ENCODE measurements around the gene SYT8. TPM values are rescaled to one million over a fixed set of nuclear protein-coding genes. Genes with fewer than 3 reads are reported as not detected.

The SYT8 gene
- total RNA-seq, 1 donor from 2014 or later = 7.3 TPM

DNA sequence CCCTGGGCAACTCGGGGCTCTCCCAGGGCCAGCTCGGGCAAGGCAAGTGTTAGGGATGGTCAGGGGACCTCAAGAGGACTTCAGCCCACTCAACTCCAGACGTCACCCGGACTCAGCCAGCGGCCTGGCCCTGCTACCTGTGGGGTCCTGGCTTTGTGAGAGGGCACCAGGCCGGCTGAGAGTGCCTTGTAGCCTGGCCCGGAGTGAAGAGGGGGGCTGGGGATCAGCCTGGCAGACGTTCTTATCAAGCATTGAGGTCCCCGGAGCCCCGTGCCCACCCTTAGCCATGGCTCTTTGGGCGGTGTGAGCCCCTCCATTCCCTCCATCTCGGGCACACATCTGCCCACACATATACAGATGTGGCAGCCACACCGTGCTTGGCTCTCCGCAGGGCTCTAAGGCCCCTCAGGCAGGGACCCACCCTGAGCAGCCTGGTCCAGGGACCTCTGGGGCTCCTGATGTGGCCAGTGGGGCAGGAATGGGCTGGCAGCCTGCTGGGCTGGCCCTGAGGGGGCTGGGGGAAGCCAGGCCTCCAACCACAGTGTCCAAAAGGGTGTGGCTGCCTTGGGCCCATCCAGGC is 33.4 kb downstream of the SYT8 start:
- Mint-ChIP-seq H3K4me3 (ENCODE audit: unreplicated experiment) (no peak overlapping the region), H3K36me3 (ENCODE audit: low read depth) (no peaks in the 10 kb centered on the region), H3K27me3 (ENCODE audit: low read depth) (no peaks in the 10 kb centered on the region), H3K4me1 (ENCODE audit: low read depth) (peaks cover 34% of the 10 kb centered on the region), H3K9me3 (ENCODE audit: low read depth) (no peaks in the 10 kb centered on the region), H3K27ac (ENCODE audit: unreplicated experiment) (no peak overlapping the region)
- no peak for TF ChIP-seq CTCF (IDR thresholded peaks at IDR 0.05)
- no peak for DNase-seq (ENCODE audit: low spot score)

DNA sequence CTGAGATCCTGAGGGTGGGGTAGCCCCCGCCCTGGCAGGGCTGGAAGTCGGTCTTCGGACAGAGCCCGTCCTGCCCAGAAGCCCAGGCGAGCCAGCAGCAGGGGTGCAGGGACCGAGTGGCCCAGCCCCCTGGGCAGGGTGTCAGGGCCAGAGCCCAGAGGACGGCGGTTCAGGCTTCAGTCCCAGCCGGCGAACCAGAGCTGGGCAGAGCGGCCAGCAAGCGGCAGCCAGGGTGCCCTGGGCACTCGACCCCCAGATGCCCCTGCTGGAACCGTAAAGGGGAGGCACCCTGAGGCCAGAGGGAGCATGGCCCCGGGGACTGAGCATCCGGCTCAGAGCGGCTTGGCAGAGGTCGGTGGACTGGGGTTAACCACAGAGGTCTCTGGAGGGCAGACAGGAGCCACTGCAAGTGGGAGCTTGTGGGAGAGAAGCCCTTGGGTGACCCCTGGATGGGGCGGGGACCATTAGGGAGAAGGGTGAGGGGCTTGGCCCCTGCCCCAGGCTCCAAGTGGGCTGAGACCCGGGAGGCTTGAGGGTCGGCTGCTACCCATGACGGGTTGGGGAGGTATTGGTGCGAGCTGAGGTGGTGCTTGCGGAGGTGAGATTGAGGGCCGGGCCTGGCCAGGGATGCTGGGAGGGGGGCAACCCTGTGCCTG is 34.0 kb downstream of the SYT8 start:
- DNase-seq (ENCODE audit: low spot score) = no peak
- Mint-ChIP-seq H3K9me3 (ENCODE audit: low read depth) (no peaks in the 10 kb centered on the region), H3K36me3 (ENCODE audit: low read depth) (no peaks in the 10 kb centered on the region), H3K27me3 (ENCODE audit: low read depth) (no peaks in the 10 kb centered on the region), H3K4me1 (ENCODE audit: low read depth) (peaks cover 40% of the 10 kb centered on the region), H3K27ac (ENCODE audit: unreplicated experiment) (no peak overlapping the region), H3K4me3 (ENCODE audit: unreplicated experiment) (no peak overlapping the region)
- TF ChIP-seq CTCF (IDR thresholded peaks at IDR 0.05) = no peak

DNA sequence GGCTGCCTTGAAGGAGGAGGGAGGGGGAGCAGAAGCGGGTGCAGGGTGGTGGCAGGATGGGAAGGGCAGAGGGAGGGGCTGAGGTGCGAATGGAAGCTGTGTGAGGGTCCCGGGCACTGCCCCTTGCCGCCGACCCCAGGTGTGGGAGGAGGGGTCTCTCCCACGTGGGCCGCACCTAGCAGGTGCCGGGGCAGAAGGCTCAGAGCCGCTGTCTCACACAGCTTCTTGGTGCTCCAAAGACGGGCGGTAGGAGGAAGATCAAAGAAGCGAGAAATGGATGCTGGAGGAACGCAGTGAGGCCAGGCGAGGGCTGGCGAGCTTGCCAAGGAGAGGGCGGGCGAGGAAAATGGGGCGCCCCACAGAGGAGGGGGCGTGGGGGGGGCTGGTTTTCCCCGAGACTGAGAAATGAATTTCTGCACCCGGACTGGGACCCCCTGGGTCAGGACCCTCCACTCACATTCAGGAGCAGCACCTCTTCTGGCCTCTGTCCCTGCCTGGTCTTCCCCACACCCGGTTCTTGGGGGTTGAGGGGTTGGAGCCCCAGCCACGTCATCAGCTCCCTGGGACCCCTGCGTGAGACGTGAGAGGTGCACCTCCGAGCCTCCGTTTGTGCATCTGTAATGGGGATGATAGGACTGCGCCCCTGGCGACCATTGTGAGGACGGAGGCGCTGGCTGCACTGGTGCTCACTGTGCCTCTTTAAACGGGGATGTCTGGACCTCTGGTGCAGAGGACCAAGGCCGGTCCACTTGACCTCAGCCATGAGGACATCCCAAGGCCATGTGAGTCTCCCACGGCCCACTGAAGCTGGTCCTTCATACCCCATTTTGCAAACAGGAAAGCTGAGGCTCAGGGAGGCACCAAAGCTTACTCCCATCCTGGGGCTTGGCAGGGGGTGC is 34.9 kb downstream of the SYT8 start:
- H3K9me3 Mint-ChIP-seq (ENCODE audit: low read depth) = no peaks in the 10 kb centered on the region
- no peak for DNase-seq (ENCODE audit: low spot score)
- H3K4me1 Mint-ChIP-seq (ENCODE audit: low read depth) = peaks cover 40% of the 10 kb centered on the region
- no peak overlapping the region for H3K4me3 Mint-ChIP-seq (ENCODE audit: unreplicated experiment)
- H3K27me3 Mint-ChIP-seq (ENCODE audit: low read depth) = no peaks in the 10 kb centered on the region
- H3K27ac Mint-ChIP-seq (ENCODE audit: unreplicated experiment) = no peak overlapping the region
- no peak for TF ChIP-seq CTCF (IDR thresholded peaks at IDR 0.05)
- H3K36me3 Mint-ChIP-seq (ENCODE audit: low read depth) = no peaks in the 10 kb centered on the region

GRCh38 chr11:1870326-1870696 is 35.5 kb downstream of the SYT8 start:
- H3K36me3 Mint-ChIP-seq (ENCODE audit: low read depth) = no peaks in the 10 kb centered on the region
- H3K27ac Mint-ChIP-seq (ENCODE audit: unreplicated experiment) = no peak overlapping the region
- H3K4me3 Mint-ChIP-seq (ENCODE audit: unreplicated experiment) = no peak overlapping the region
- H3K4me1 Mint-ChIP-seq (ENCODE audit: low read depth) = peaks cover 42% of the 10 kb centered on the region
- no peak for DNase-seq (ENCODE audit: low spot score)
- no peaks in the 10 kb centered on the region for H3K9me3 Mint-ChIP-seq (ENCODE audit: low read depth)
- TF ChIP-seq CTCF (IDR thresholded peaks at IDR 0.05) = no peak
- no peaks in the 10 kb centered on the region for H3K27me3 Mint-ChIP-seq (ENCODE audit: low read depth)

DNA sequence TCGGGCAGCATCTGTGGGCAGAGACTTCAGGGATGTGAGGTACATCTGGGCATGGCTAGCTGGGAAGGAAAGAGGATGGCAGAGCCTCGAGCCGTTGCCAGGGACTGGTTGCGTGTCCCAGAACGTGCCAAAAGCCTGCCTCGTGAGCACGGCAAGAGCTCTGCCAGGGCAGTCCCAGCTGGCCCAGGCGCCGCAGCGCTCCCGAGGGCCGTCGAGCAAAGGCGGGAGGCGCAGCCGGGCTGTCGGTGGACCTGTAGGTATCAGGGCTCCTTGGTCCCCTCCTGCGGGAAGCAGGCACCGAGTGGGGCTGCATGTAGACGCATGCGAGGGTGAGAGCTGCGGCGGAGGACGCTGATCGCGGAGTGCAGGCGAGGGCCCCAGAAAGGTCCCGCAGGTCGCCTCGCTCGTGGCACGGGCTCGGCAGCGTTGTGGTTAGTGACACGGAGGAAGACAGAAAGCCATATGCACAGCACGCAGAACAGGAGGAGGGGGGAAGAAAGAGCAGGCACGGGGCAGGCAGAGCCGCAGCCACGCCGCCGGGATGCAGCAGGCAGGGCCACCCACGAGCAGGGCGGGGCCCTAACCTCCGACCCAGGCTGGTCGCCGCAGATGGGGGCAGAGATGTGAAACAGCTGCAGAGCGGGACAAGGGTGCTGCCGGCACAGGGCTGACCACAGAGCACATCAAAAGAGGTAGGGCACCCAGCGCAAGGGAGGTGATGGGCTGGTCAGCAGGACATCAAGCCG is 36.1 kb downstream of the SYT8 start:
- Mint-ChIP-seq H3K27ac (ENCODE audit: unreplicated experiment) (no peak overlapping the region), H3K4me1 (ENCODE audit: low read depth) (peaks cover 41% of the 10 kb centered on the region), H3K9me3 (ENCODE audit: low read depth) (no peaks in the 10 kb centered on the region), H3K27me3 (ENCODE audit: low read depth) (no peaks in the 10 kb centered on the region), H3K36me3 (ENCODE audit: low read depth) (no peaks in the 10 kb centered on the region), H3K4me3 (ENCODE audit: unreplicated experiment) (no peak overlapping the region)
- DNase-seq (ENCODE audit: low spot score) = no peak
- TF ChIP-seq CTCF (IDR thresholded peaks at IDR 0.05) = no peak
